GM21737 (cell line): ENCODE measurements around the gene TAB3.
"Not testable (repeated sequence)": the region's sequence is repeated elsewhere in the genome, so short reads cannot be mapped to it uniquely, and the experiment has no call there.

Source experiments
- ATAC-seq: cut with Tn5 transposase; IDR thresholded peaks from one replicate; pipeline ENCODE4 v1.9.1; 2021; ENCODE audit warnings: mild to moderate bottlenecking, moderate library complexity; ENCODE audit not compliant: unreplicated experiment

Gene TAB3

GRCh38 chrX:30821116-30821515 is 67.9 kb downstream of the TAB3 start:
- ATAC-seq: no peak

GRCh38 chrX:30819080-30819479 is 70.0 kb downstream of the TAB3 start:
- ATAC-seq: no peak

GRCh38 chrX:30816079-30816478 is 73.0 kb downstream of the TAB3 start:
- no peak for ATAC-seq

- ATAC-seq: no peak
These were observed 74.1 kb downstream of the TAB3 start for GRCh38 chrX:30814978-30815377.

GRCh38 chrX:30812326-30812725 is 76.7 kb downstream of the TAB3 start:
- ATAC-seq: peak; percentile 97

- no peak for ATAC-seq
These were observed 82.8 kb downstream of the TAB3 start for GRCh38 chrX:30806187-30806728.

- no peak for ATAC-seq
These were observed 84.6 kb downstream of the TAB3 start for GRCh38 chrX:30804462-30804861.

- no peak for ATAC-seq
These were observed 88.2 kb downstream of the TAB3 start for GRCh38 chrX:30800901-30801300.

DNA sequence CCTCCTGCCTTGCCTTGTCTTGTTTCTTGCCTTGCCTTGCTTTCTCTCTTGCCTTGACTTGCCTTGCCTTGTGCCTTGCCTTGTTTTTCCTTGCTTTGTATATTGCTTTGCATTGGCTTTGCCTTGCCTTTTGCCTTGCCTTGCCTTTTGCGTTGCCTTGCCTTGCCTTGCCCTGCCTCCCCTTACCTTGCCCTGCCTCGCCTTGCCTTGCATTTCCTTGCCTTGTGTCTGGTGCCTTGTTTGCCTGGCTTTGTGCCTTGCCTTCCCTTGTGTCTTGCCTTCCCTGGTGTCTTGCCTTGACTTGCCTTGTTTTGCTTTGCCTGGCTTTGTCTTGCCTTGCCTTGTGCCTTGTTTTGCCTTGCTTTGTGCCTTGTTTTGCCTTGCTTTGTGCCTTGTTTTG is 89.7 kb downstream of the TAB3 start:
- no peak for ATAC-seq

GRCh38 chrX:30798810-30799209 is 90.2 kb downstream of the TAB3 start:
- ATAC-seq: no peak

GRCh38 chrX:30797301-30797700 is 91.8 kb downstream of the TAB3 start:
- not testable (repeated sequence) for ATAC-seq

DNA sequence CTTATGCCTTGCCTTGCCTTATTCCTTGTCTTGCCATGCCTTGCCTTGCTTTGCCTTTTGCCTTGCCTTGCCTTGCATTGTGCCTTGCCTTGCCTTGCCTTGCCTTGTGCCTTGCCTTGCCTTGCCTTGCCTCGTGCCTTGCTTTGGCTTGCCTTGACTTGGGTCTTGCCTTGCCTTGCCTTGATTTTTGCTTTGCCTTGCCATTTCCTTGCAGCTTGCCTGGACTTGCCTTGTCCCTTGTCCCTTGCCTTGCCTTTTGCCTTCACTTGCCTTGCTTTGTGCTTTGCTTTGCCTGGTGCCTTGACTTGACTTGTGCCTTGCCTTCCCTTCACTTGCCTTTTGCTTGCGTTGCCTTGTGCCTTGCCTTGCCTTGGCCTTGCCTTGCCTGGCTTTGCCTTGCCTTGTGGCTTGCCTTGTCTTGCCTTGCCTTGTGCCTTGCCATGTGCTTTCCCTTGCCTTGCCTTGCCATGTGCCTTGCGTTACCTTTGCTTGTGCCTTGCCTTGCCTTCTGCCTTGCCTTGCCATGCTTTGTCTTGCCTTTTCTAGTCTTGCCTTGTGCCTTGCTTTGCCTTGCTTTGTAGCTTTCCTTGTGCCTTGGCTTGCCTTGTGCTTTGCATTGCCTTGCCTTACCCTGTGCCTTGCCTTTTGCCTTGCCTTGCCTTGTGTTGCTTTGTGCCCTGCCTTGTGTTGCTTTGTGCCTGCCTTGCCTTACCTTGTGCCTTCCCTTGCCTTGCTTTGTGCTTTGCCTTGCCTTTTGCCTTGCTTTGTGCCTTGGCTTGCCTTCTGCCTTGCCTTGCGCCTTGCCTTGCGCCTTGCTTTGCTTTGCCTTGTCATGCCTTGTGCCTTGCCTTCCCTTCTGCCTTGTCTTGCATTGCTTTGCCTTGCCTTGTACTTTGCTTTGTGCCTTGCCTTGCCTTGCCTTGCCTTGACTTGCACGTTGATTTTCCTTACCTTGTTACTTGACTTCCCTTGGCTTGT is 92.8 kb downstream of the TAB3 start:
- no peak for ATAC-seq

DNA sequence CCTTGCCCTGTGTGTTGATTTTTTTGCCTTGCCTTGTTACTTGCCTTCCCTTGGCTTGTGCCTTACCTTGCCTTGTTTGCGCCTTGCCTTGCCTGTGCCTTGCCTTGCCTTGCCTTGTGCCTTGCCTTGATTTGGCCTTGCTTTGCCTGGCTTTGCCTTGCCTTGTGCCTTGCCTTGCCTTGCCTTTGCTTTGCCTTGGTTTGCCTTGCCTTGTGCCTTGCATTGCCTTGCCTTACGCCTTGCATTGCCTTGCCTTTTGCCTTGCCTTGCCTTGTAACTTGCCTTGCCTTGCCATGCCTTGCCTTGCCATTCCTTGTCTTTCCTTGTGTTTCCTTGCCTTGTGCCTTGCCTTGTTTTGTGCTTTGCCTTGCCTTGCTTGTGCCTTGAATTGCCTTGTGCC is 94.6 kb downstream of the TAB3 start:
- no peak for ATAC-seq

- no peak for ATAC-seq
These were observed 95.3 kb downstream of the TAB3 start for GRCh38 chrX:30793767-30794103.

DNA sequence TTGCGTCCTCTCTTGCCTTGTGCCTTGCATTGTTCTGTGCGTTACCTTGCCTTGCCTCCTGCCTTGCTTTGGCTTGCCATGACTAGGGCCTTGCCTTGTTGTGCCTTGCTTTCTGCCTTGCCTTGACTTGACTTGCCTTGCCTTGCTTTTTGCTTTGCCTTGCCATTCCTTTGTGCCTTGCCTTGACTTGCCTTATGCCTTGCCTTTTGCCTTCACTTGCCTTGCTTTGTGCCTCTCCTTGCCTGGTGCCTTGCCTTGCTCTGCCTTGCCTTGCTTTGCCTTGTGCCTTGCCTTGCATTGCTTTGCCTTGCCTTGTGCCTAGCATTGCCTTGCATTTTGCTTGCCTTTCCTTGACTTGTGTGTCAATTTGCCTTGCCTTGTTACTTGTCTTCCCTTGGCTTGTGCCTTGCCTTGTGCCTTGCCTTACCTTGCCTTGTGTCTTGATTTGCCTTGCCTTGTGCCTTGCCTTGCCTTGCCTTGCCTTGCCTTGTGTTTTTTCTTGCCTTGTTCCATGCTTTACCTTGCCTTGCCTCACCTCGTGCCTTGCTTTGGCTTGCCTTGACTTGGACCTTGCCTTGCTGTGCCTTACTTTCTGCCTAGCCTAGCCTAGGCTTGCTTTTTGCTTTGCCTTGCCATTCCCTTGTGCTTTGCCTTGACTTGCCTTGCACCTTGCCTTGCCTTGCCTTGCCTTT is 95.8 kb downstream of the TAB3 start:
- no peak for ATAC-seq

GRCh38 chrX:30791296-30792278 is 97.5 kb downstream of the TAB3 start:
- ATAC-seq: no peak

- no peak for ATAC-seq
These were observed 102.0 kb downstream of the TAB3 start for GRCh38 chrX:30787012-30787411.

DNA sequence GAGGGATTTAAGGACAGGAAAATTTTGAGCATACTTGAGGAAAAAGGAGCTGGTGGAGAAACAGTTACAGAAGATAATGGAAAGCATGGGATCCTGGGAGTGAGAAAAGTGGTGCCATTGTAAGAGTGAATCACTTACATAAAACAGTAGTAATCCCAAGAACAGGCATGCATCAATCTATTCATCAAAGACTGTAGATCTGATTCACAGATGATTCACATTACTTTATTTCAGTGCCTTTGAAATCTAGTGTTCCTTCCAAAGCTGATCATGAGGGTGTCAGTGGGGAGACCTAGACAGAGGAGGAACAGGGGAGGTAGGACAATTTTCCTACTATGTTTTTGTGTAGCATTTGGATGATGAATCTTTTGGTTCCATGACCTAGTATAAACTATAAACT is 102.7 kb downstream of the TAB3 start:
- ATAC-seq: no peak

DNA sequence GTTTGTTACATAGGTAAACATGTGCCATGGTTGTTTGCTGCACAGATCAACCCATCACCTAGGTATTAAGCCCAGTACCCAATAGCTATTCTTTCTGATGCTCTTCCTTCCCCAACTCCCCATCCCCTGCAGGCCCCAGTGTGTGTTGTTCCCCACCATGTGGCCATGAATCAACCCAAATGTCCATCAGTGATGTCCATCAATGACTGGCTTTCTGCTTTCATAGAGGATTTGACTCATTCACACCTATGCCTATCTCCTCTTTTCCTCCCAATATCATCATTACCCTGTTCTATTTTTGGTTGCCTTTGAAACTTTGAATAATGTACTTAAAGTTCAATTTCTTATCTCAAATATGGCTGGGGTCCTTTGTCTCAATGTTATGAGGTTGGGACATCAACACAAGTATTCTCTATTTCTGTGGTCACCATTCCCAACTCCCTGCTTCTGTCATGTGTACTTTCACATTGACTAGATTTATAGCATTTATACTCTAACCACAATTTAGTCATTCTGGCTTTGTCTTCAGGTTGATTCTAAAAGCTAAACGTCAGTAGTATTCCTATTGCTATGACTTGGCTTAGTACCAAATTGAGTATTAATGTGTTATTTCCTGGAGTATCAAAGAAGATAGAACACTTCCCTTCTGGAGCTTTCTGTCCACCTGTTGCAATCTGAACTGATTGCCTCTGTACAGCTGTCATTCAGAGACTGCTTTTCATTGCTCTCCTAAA is 107.2 kb downstream of the TAB3 start:
- ATAC-seq: no peak

DNA sequence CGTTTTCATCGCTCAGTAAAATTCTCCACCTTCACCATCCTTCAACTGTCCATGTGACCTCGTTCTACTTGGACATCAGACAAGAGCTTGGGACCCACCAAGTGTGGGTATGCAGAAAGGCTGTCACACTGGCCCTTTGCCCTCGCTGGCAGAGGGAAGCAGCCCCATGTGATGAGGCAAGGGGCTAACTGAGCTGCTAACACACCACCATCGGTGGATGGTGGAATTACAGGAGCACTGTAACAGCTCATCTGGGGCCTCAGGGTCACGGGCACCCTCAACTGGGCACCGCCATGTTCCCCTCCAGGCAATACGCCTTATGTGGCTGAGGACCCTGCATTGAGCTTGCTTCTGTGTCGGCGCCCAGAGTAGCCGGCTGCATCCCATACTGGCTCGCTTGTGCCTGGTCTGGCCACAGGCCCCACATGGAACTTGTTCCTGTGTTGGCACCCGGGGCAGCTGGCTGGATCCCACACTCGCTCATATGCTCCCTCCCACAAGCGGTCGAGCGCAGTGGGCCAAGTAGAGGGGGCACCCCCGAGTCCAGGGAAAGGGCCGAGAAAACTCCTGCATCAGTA is 109.5 kb downstream of the TAB3 start:
- ATAC-seq: no peak
